ENCODE data around the gene PTGS1. TPM values are rescaled to one million over a fixed set of nuclear protein-coding genes. Genes with fewer than 3 reads are reported as not detected.

PTGS1 gene
- polyA plus RNA-seq, 1 of the 3 experiments (the other 2 are of a cell fraction): 5.4 TPM

- no peak overlapping the region for H3K4me3 ChIP-seq (ENCODE audit: low read depth in 2 of 2, low read length in 1 of 2)
- no peaks in the 10 kb centered on the region for H3K27me3 ChIP-seq (ENCODE audit: insufficient read depth)
- peaks cover 17% of the 10 kb centered on the region for H3F3A ChIP-seq (replicated peaks; ENCODE audit: insufficient read depth)
- H3K4me2 ChIP-seq: peak overlapping the region; percentile 60
- WGBS (ENCODE audit: low lambda C conversion rate): 36% methylated on average over 9 of the region's 9 CpGs
- ChIA-PET POLR2A (no interaction called here), CTCF (interaction anchor here (0.7 to 1.7 kb wide), 4 partner anchors 32 to 295 kb away, joined by 3 to 4 read pairs (median 4); no protein-coding TSS in a partner anchor)
- no peaks in the 10 kb centered on the region for H4K20me1 ChIP-seq (ENCODE audit: insufficient read depth)
- H3K9me2 ChIP-seq: no peaks in the 10 kb centered on the region
- no peaks in the 10 kb centered on the region for H3K79me2 ChIP-seq (ENCODE audit: insufficient read depth)
- DNase-seq: no peak
- no peaks in the 10 kb centered on the region for H3K9me3 ChIP-seq
- H3K36me3 ChIP-seq (replicated peaks in 1 of 2; ENCODE audit: control insufficient read depth in 1 of 2, insufficient read depth in 2 of 2, low read length in 1 of 2): no peaks in the 10 kb centered on the region
- H3K27ac ChIP-seq (ENCODE audit: low read depth in 2 of 2, low read length in 1 of 2): peak overlapping the region in 1 of 2 experiments; percentile 84; a peak in 2 of 4 replicates
- H2AFZ ChIP-seq (ENCODE audit: low read depth): peak overlapping the region; percentile 82
- peaks cover 0 to 15% of the 10 kb centered on the region in 2 experiments; a peak in 1 of 4 replicates for H3K4me1 ChIP-seq (ENCODE audit: control insufficient read depth in 1 of 2, insufficient read depth in 2 of 2, low read depth in 1 of 2, low read length in 1 of 2)
- peak overlapping the region; percentile 11; the same call in 1 of the 2 replicates for H3K9ac ChIP-seq
- TF ChIP-seq POLR2AphosphoS5 (IDR thresholded peaks at IDR 0.05; ENCODE audit: low read depth, low read length): no peak
- no peak for TF ChIP-seq SMC3 (IDR thresholded peaks at IDR 0.05; ENCODE audit: low read depth, low read length)
- TF ChIP-seq USF1 (IDR thresholded peaks at IDR 0.05; ENCODE audit: borderline replicate concordance, low read depth): 0 out of 2 replicates have a peak, but pooled peaks have one; percentile 5
- TF ChIP-seq YY1 (IDR thresholded peaks at IDR 0.05; ENCODE audit: low read depth): no peak
- no peak for TF ChIP-seq SIN3A (IDR thresholded peaks at IDR 0.05; ENCODE audit: borderline replicate concordance, low read depth, low read length)
- no peak for TF ChIP-seq CHD2 (IDR thresholded peaks at IDR 0.05; ENCODE audit: low read length, partially characterized antibody)
- no peak for TF ChIP-seq TAF1 (IDR thresholded peaks at IDR 0.05; ENCODE audit: borderline replicate concordance, low read depth, low read length)
- peak; percentile 76 for TF ChIP-seq TCF12 (IDR thresholded peaks at IDR 0.05)
- TF ChIP-seq GATA2 (CRISPR knock-in tag; IDR thresholded peaks at IDR 0.05): no peak
- TF ChIP-seq RFX5 (IDR thresholded peaks at IDR 0.05; ENCODE audit: low read length): no peak
- no peak for TF ChIP-seq RAD21 (IDR thresholded peaks at IDR 0.05; ENCODE audit: low read length)
- no peak for TF ChIP-seq REST (IDR thresholded peaks at IDR 0.05; ENCODE audit: low read depth, low read length)
- TF ChIP-seq EZH2phosphoT487 (IDR thresholded peaks at IDR 0.05; ENCODE audit: borderline replicate concordance, low read depth): no peak
- no peak for TF ChIP-seq GABPA (IDR thresholded peaks at IDR 0.05; ENCODE audit: low read depth)
- peak; percentile 88 for TF ChIP-seq FOSL2 (IDR thresholded peaks at IDR 0.05; ENCODE audit: borderline replicate concordance, low read depth)
- 0 out of 2 replicates have a peak, but pooled peaks have one; percentile 7 for TF ChIP-seq TEAD4 (IDR thresholded peaks at IDR 0.05; ENCODE audit: borderline replicate concordance, insufficient read depth)
- no peak for TF ChIP-seq MEF2A (IDR thresholded peaks at IDR 0.05; ENCODE audit: borderline replicate concordance, low read depth)
- TF ChIP-seq, protein P1, sequence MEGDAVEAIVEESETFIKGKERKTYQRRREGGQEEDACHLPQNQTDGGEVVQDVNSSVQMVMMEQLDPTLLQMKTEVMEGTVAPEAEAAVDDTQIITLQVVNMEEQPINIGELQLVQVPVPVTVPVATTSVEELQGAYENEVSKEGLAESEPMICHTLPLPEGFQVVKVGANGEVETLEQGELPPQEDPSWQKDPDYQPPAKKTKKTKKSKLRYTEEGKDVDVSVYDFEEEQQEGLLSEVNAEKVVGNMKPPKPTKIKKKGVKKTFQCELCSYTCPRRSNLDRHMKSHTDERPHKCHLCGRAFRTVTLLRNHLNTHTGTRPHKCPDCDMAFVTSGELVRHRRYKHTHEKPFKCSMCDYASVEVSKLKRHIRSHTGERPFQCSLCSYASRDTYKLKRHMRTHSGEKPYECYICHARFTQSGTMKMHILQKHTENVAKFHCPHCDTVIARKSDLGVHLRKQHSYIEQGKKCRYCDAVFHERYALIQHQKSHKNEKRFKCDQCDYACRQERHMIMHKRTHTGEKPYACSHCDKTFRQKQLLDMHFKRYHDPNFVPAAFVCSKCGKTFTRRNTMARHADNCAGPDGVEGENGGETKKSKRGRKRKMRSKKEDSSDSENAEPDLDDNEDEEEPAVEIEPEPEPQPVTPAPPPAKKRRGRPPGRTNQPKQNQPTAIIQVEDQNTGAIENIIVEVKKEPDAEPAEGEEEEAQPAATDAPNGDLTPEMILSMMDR (IDR thresholded peaks at IDR 0.05): no peak
- no peak for TF ChIP-seq IRF3 (IDR thresholded peaks at IDR 0.05; ENCODE audit: low read depth, low read length)
- TF ChIP-seq ELF1 (IDR thresholded peaks at IDR 0.05): no peak
- no peak for TF ChIP-seq MAX (IDR thresholded peaks at IDR 0.05; ENCODE audit: low read depth)
- no peak for TF ChIP-seq MXI1 (IDR thresholded peaks at IDR 0.05; ENCODE audit: low read depth, low read length)
- TF ChIP-seq, protein P2, sequence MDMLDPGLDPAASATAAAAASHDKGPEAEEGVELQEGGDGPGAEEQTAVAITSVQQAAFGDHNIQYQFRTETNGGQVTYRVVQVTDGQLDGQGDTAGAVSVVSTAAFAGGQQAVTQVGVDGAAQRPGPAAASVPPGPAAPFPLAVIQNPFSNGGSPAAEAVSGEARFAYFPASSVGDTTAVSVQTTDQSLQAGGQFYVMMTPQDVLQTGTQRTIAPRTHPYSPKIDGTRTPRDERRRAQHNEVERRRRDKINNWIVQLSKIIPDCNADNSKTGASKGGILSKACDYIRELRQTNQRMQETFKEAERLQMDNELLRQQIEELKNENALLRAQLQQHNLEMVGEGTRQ (IDR thresholded peaks at IDR 0.05; ENCODE audit: borderline replicate concordance, low read depth, low read length): no peak
- TF ChIP-seq NRF1 (IDR thresholded peaks at IDR 0.05; ENCODE audit: low read depth, low read length): no peak
These were observed 23.7 kb downstream of the PTGS1 start for GRCh38 chr9:122394265-122395125.
